ENCODE results near the gene RPL36A. TPM values are rescaled to one million over a fixed set of nuclear protein-coding genes. Genes with fewer than 3 reads are reported as not detected.

Gene RPL36A
- total RNA-seq, 2 experiments from 2014 or later = 340 to 709 TPM

Other genes starting within 250 kb of the RPL36A start
- gene DRP2, start 171.2 kb upstream of the RPL36A start, total RNA-seq = under 1 TPM; 0.66 to 0.79 TPM
- not detected for gene TAF7L, start 99.7 kb upstream of the RPL36A start, total RNA-seq
- gene TIMM8A, start 42.3 kb upstream of the RPL36A start, total RNA-seq = 10 to 100 TPM; 12.8 to 23.8 TPM
- gene BTK, start 4.8 kb upstream of the RPL36A start, total RNA-seq = not detected
- 10 to 100 TPM; 32.6 to 42.2 TPM for gene GLA, start 16.9 kb downstream of the RPL36A start, total RNA-seq
- 10 to 100 TPM; 18.6 to 26.9 TPM for gene HNRNPH2, start 17.2 kb downstream of the RPL36A start, total RNA-seq
- gene ARMCX4, start 94.4 kb downstream of the RPL36A start, total RNA-seq = 1 to 10 TPM; 5.6 to 6.0 TPM
- 1 to 10 TPM; 1.9 to 2.6 TPM for gene ARMCX1, start 159.5 kb downstream of the RPL36A start, total RNA-seq
- gene ARMCX6, start 227.0 kb downstream of the RPL36A start, total RNA-seq = 10 to 100 TPM; 40.2 to 56.0 TPM
- gene ARMCX3, start 232.1 kb downstream of the RPL36A start, total RNA-seq = 10 to 100 TPM; 21.5 to 37.3 TPM